Astrocyte (in vitro differentiated cells and primary cell): ENCODE measurements around the gene IGFN1.

Experiments used
- CTCF ChIP-seq: IDR thresholded peaks from 2 replicates; pipeline ENCODE4 v1.5.1; 2011; ENCODE audit warnings: low read depth, mild to moderate bottlenecking, inconsistent platforms, low read length, moderate library complexity; ENCODE audit not compliant: insufficient read depth
- EZH2 ChIP-seq: IDR thresholded peaks from 2 replicates; pipeline ENCODE4 v1.6.1; 2012; ENCODE audit warnings: mild to moderate bottlenecking, low read length, inconsistent platforms; ENCODE audit not compliant: insufficient read depth

DNA sequence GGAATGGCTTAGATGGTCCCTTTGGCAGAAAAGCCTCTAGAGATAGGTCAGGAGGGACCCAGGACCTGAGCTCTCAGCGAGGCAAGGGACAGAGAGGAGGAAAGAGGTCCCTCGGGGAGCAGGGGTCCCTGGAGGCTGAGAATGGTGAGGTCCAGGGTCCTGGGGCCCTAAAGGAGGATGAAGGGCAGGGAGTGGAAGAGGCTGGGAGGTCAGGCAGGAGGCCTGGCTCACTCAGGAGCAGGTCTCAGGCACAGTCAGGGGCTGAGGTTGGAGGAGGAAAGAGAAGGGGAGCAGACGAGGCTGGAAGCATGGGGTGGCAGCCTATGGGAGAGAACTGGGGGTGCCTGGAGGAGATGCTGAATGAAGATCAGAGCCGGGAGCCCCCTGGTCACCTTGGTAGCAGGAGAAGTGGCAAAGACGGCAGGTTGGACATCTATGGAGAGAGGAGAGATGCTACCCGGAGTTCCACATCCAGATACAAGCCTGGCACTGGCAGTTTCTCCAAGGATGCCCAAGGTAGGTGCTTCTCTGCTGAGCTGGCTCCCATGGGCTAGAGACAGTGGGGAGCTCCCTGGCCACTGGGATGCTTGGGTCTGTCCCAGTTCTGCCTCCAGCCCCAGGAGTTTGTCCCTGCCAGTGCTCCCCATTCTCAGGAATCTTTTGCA is 22.6 kb downstream of the IGFN1 start:
- no peak for TF ChIP-seq CTCF
- TF ChIP-seq EZH2, result no peak
